NCI-H128 (cell line): ENCODE measurements around the gene CFL1.
"Not testable (repeated sequence)": the region's sequence is repeated elsewhere in the genome, so short reads cannot be mapped to it uniquely, and the experiment has no call there.

ENCODE experiments used
- DNase-seq: peaks from one replicate; lab custom pipeline; 2025; ENCODE audit not compliant: unreplicated experiment; lab: John Stamatoyannopoulos, UW

The CFL1 gene

GRCh38 chr11:65844231-65844872 is 13.6 kb downstream of the CFL1 start:
- DNase-seq: no peak

GRCh38 chr11:65843811-65844210 is 14.2 kb downstream of the CFL1 start:
- no peak for DNase-seq

GRCh38 chr11:65842144-65842543 is 15.8 kb downstream of the CFL1 start:
- DNase-seq: no peak

DNA sequence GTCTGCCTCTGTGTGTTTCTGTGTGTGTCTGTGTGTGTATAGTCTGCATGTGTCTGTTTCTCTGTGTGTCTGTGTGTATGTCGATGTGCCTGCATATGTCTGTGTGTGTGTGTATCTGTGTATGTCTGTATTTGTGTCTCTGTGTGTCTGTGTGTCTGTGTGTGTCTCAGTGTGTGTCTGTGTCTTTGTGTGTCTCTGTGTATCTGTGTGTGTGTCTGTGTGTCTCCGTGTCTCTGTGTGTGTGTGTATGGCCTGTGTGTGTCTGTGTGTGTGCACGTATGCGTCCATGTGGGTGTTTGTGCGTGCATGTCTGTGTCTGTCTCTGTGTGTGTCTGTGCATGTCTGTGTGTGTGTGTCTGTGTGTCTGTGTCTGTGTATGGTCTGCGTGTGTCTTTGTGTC is 23.8 kb downstream of the CFL1 start:
- DNase-seq: no peak

DNA sequence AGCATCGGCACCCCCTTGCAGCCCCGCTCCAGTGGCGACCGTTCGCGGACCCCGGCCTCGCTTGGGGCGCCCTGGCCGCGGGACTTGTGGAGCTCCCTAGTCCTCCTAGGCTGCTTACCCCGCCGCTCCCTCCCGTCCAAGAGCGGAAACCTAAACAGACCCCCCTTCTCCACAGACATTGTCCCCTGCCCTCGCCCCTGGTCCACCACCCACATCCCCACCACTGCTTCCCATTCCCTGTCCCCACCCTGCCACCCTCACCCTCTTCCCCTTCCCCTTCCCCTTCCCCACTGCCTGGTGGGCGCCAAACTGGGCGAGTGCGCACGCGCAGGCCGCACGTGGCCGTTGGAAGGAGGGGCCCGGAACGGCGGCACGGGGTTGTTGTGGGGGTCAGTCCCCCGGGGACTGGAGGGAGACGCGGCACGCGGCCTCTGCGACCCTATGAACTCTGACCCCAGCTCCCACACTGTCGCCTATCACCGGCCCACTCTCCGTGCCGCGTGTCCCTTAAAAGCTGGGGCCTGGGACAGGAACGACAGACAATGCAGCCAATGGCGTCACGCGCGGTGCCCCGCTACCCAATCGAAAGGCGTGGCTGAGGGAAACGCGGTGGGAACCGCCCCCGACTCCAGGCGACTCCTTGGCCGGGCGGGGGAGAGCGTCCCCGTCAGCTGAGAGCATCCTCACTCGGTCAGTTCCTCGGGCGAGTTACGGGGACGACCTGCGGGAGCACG is 24.5 kb downstream of the CFL1 start, which contains the start of gene SNX32:
Gene SNX32, plus strand, starts transcription at position 667 of the 734 bp plus-strand sequence. CDS start 103 bp downstream, outside the sequence.
- DNase-seq: peak; percentile 86

DNA sequence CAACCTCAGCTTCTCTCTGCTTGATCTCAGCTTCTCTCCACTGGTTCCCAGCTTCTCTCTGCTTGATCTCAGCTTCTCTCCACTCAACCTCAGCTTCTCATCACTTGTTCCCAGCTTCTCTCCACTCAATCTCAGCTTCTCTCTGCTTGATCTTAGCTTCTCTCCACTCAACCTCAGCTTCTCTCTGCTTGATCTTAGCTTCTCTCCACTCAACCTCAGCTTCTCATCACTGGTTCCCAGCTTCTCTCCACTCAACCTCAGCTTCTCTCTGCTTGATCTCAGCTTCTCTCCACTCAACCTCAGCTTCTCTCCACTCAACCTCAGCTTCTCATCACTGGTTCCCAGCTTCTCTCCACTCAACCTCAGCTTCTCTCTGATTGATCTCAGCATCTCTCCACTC is 25.7 kb downstream of the CFL1 start:
- DNase-seq: not testable (repeated sequence)

GRCh38 chr11:65829459-65829858 is 28.5 kb downstream of the CFL1 start:
- no peak for DNase-seq

DNA sequence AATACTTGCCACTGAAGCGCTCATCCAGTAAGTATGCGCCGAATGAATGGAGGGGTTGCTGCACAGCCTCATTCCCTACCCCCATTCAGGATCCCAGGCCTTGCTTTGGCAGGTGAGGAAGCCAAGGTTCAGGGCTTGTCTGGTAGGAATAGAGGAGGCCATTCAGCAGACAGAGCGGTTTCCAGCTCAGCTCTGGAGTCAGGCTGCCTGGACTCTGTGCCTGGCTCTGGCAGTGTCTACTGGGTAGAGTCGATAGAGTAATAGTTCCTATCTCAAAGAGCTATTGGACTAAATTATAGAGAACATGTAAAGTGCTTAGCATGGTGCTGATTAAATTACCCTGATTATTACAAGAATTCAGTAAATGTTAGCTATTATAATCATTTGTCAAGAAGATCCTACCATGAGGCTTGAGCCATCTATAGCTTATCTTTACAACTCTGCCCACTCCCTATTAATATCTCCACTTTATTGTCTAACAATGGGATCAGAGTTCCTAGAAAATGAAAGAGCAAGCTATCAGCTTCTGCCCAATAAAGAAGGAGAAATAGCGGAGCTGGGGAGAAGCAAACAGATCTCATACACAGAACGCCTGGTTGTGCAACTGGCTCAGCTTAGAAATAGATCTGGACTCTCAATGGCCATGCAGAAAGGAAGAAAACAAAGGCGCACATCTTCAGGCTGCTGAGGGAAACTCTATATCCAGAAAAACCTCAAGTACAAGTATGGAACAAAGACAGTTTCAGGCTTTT is 30.8 kb downstream of the CFL1 start:
- DNase-seq: no peak

DNA sequence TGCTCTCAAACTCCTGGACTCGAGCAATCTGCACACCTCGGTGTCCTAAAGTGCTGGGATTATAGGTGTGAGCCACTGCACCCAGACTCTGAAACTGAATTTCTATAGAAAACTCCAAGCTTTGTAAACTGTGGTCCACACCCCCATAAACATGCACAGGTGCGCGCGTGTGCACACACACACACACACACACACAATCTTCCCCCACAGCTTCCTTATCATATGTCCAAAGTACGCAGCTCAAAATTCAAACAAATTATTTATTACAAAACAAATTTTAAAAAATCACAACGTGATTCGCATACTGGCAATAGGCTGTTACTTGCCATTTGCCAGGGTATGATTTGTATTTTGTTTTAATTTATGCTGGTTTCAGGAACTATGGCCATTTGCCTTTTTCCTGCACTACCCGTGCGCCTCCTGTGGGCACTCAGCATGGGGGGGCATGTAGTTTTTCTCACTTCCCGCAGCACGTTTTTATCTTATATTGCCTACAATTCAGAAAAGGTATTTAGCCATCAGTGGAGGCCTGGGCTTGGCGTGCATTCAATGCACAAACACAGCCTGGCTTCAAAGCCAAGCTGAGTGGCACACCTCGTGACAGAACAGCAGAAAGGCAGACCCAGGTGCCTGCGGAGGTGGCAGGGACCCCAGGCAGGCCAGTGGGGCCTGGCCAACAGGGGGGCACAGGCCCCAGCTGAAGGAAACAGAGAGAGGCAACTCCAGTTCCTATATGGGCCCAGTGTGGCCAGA is 35.0 kb downstream of the CFL1 start:
- DNase-seq: no peak

DNA sequence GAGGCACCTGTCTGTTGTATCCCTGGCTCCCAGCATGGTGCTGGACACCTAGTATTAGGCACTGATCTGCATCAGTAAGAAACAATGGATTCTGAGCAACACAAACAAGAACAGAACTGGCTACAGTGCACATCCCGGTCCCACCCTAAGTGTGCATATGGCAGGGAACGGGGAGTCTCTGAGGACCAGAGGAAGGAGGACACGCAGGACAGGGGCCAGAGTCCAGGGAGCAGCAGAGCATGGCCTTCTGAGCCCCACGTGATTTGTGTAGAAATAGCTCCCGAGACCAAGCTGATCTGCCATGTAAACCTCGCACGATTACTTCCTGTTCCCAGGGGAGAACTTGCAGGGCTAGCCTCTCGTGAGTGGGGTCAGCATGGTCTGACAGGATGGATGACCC is 36.9 kb downstream of the CFL1 start:
- DNase-seq: no peak

- DNase-seq: peak; percentile 81
Observed at GRCh38 chr11:65817835-65818680, 39.9 kb downstream of the CFL1 start.

GRCh38 chr11:65817312-65817834 is 40.6 kb downstream of the CFL1 start:
- no peak for DNase-seq

GRCh38 chr11:65816696-65817095 is 41.3 kb downstream of the CFL1 start:
- no peak for DNase-seq

GRCh38 chr11:65814986-65815565 is 42.9 kb downstream of the CFL1 start:
- DNase-seq: no peak

DNA sequence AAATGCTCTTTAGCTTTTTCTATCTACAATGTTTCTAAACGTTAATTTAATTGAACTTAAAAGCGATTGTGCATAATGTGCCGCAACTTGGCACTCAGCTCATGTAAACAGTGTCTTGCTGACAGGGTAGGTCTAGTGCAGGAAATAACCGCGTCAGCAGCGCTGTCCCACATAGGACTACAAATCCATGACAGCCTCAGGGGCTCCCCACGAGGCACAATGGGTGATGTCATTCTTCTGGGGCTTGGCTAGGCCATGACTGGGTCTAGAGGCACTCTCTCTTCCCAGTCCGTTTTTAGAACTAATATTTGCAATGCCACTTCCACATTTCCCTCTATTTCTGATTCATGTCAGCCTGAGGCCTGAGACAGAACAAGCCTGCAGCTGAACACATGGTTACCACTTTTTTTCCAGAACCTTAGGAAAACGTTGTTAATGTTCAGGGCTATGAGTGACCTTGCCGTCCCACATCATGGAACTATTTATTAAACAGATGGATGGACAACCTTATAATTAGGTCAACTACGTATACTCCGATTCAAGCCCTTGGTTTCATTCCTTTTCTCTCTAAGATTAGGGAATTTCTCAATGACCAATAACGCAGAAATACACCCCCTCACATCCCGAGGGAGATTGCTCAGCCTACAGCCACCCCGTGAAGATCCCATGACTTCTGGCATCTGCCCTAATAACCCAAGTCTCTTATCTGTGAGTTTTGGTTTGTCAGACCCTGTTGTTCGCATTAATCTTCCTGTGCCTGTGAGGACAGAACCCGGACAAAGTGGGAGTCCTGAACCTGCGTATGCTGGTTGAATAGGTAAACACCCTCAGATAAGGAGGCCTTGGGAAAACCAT is 43.6 kb downstream of the CFL1 start:
- DNase-seq: no peak

GRCh38 chr11:65811764-65812475 is 46.1 kb downstream of the CFL1 start:
- no peak for DNase-seq

DNA sequence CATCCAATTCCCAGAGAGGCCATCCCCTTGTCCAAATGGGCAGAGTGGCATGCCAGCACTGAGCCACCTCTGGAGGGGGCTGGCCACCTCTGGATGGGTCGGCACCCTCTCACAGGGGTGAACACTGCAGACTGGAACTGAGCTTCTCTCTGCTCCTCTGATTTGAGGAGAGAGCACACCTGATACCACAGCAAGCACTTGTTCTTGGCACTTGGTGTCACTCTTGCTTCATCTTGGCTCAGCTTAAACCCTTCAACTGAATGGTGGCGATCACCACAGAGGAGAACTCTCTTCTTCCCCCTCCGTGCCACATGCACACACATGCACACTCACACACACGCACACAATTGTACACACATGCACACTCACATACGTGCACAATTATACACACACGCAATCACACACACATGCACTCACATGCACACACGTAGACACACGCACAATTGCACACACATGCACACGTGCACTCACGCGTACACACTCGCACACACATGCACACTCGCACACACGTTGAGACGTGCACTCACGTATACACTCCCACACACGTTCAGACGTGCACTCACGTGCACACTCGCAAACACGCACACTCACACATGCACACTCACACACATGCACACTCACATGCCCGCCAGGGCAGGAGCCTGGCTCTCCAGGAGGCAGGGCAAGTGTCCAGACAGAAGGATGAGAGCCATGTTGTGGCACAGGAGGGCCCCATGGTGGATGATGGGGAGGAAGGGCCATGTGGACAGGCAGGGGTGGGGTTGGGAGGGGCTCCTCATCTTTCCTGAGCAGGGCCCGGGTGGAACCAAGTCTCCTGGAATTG is 47.7 kb downstream of the CFL1 start:
- no peak for DNase-seq
